ENCODE results near the gene CACNG4. TPM values are rescaled to one million over a fixed set of nuclear protein-coding genes. Genes with fewer than 3 reads are reported as not detected.

CACNG4 gene
- total RNA-seq, 2 experiments from 2014 or later, result not detected

DNA sequence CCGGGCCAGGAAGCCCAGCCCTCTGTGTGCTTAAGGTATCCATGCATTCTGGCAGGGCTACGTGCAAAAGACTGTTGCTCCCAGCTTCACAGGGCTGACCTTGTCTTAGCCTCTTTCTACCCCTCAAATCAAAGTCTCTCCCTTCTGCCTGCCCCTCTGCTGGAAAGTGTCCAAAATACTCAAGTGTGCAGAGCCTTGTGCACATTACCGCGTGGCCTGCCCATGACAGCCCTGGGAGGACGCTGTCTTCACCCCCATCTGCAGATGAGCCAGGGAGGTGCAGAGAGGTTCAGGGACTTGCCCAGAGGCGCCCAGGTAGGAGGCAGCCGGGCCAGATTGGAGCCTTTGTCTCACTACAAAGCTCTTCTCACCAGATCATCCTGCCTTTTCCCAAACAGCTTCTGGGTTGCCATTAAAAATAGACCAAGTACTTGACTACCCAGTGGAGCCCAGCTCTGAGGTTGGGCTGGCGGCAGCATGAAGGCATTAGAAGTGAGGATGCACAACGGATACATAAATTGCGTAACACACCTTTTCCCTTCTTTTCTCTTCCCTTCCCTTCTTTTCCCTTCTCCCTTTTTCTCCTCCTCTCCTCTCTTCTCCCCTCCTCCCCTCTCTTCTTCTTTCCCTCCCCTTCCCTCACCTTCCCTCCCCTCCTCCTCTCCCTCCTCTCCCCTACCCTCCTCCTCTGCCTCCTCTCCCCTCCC lies 3.5 kb downstream of the CACNG4 start:
- Histone ChIP-seq H3K36me3 (ENCODE audit: insufficient read depth, low read length) (no peaks in the 10 kb centered on the region), H3K79me2 (ENCODE audit: insufficient read depth, low read depth, low read length) (no peaks in the 10 kb centered on the region), H3K27ac (ENCODE audit: low read depth, low read length, poor library complexity, severe bottlenecking) (no peak overlapping the region), H3K4me1 (ENCODE audit: insufficient read depth, low read length, poor library complexity, severe bottlenecking) (no peaks in the 10 kb centered on the region), H3K4me2 (ENCODE audit: low read length) (no peak overlapping the region), H2AFZ (ENCODE audit: low read length) (no peak overlapping the region), H3K9me3 (ENCODE audit: low read length) (no peaks in the 10 kb centered on the region), H4K20me1 (ENCODE audit: insufficient read depth, low read length) (no peaks in the 10 kb centered on the region), H3K9me2 (ENCODE audit: insufficient read depth, low read length) (no peaks in the 10 kb centered on the region), H3K4me3 (ENCODE audit: low read depth, low read length, poor library complexity, severe bottlenecking) (no peak overlapping the region)
- ChIA-PET CTCF (ENCODE audit: unreplicated experiment) (no interaction called here), POLR2A (no interaction called here)
- TF ChIP-seq, protein P1, sequence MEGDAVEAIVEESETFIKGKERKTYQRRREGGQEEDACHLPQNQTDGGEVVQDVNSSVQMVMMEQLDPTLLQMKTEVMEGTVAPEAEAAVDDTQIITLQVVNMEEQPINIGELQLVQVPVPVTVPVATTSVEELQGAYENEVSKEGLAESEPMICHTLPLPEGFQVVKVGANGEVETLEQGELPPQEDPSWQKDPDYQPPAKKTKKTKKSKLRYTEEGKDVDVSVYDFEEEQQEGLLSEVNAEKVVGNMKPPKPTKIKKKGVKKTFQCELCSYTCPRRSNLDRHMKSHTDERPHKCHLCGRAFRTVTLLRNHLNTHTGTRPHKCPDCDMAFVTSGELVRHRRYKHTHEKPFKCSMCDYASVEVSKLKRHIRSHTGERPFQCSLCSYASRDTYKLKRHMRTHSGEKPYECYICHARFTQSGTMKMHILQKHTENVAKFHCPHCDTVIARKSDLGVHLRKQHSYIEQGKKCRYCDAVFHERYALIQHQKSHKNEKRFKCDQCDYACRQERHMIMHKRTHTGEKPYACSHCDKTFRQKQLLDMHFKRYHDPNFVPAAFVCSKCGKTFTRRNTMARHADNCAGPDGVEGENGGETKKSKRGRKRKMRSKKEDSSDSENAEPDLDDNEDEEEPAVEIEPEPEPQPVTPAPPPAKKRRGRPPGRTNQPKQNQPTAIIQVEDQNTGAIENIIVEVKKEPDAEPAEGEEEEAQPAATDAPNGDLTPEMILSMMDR (conservative IDR thresholded peaks at IDR 0.05; ENCODE audit: low read length), result no peak
- no peak for TF ChIP-seq EZH2phosphoT487 (IDR thresholded peaks at IDR 0.05; ENCODE audit: borderline replicate concordance, low read depth, low read length)
- intact Hi-C loops (cut with micrococcal nuclease; ENCODE audit: unreplicated experiment), result no loop called here
- BruUV-seq (replicated peaks), result no TSS peak
- no peak for DNase-seq (ENCODE audit: low spot score)

DNA sequence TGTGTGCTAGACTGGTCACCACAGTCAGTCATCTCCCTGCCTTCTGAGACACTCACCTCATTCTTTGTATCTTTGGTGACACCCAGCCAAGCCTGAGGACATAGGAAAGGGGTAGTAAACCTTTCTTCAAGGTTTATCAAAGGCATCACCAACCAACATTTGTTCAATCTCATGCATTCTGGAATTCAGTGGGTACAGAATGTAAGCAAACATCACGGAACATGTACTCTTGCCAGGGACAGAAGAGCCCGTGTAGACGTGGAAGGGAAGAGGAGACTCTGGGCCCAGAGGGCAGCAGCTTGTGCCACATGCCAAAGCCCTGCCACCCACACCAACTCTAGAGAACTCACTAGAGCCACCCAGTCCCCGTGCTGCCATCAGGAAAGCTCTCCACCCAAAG lies 4.4 kb downstream of the CACNG4 start:
- H3K4me1 ChIP-seq (ENCODE audit: insufficient read depth, low read length, poor library complexity, severe bottlenecking), result no peaks in the 10 kb centered on the region
- H3K79me2 ChIP-seq (ENCODE audit: insufficient read depth, low read depth, low read length), result no peaks in the 10 kb centered on the region
- H3K9me2 ChIP-seq (ENCODE audit: insufficient read depth, low read length), result no peaks in the 10 kb centered on the region
- no TSS peak for BruUV-seq (replicated peaks)
- H3K36me3 ChIP-seq (ENCODE audit: insufficient read depth, low read length), result no peaks in the 10 kb centered on the region
- no peak overlapping the region for H3K4me3 ChIP-seq (ENCODE audit: low read depth, low read length, poor library complexity, severe bottlenecking)
- DNase-seq (ENCODE audit: low spot score), result no peak
- intact Hi-C loops (cut with micrococcal nuclease; ENCODE audit: unreplicated experiment), result no loop called here
- no peaks in the 10 kb centered on the region for H3K9me3 ChIP-seq (ENCODE audit: low read length)
- no peak for TF ChIP-seq EZH2phosphoT487 (IDR thresholded peaks at IDR 0.05; ENCODE audit: borderline replicate concordance, low read depth, low read length)
- TF ChIP-seq, protein P1 (conservative IDR thresholded peaks at IDR 0.05; ENCODE audit: low read length), result no peak
- ChIA-PET CTCF (ENCODE audit: unreplicated experiment) (no interaction called here), POLR2A (no interaction called here)
- no peak overlapping the region for H3K4me2 ChIP-seq (ENCODE audit: low read length)
- no peaks in the 10 kb centered on the region for H4K20me1 ChIP-seq (ENCODE audit: insufficient read depth, low read length)
- H2AFZ ChIP-seq (ENCODE audit: low read length), result no peak overlapping the region
- no peak overlapping the region for H3K27ac ChIP-seq (ENCODE audit: low read depth, low read length, poor library complexity, severe bottlenecking)

DNA sequence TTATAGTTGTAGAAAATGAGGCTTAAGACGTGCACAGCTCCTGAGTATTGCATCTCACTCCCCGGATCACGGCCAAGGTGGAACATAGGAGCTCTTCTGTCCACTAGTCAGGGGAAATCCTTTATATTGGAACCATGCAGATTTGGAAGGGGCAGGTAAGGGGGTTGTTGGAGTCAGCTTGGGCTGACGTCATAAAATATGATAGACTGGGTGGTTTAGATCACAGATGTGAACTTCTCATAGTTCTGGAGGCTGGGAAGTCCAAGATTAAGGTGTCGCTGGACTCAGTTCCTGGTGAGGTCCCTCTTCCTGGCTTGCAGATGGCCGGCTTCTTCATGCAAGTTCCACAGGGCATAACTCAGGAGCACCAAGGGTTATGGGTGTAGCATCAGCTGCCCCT lies 5.6 kb downstream of the CACNG4 start:
- Histone ChIP-seq H4K20me1 (ENCODE audit: insufficient read depth, low read length) (no peaks in the 10 kb centered on the region), H3K27ac (ENCODE audit: low read depth, low read length, poor library complexity, severe bottlenecking) (no peak overlapping the region), H3K36me3 (ENCODE audit: insufficient read depth, low read length) (no peaks in the 10 kb centered on the region), H3K79me2 (ENCODE audit: insufficient read depth, low read depth, low read length) (no peaks in the 10 kb centered on the region), H2AFZ (ENCODE audit: low read length) (no peak overlapping the region), H3K4me3 (ENCODE audit: low read depth, low read length, poor library complexity, severe bottlenecking) (no peak overlapping the region), H3K9me3 (ENCODE audit: low read length) (no peaks in the 10 kb centered on the region), H3K4me1 (ENCODE audit: insufficient read depth, low read length, poor library complexity, severe bottlenecking) (no peaks in the 10 kb centered on the region), H3K4me2 (ENCODE audit: low read length) (no peak overlapping the region), H3K9me2 (ENCODE audit: insufficient read depth, low read length) (no peaks in the 10 kb centered on the region)
- POLR2A ChIA-PET, result no interaction called here
- no peak for DNase-seq (ENCODE audit: low spot score)
- BruUV-seq (replicated peaks), result no TSS peak
- TF ChIP-seq, protein P1 (conservative IDR thresholded peaks at IDR 0.05; ENCODE audit: low read length), result no peak
- no peak for TF ChIP-seq EZH2phosphoT487 (IDR thresholded peaks at IDR 0.05; ENCODE audit: borderline replicate concordance, low read depth, low read length)
- CTCF ChIA-PET (ENCODE audit: unreplicated experiment), result interaction anchor here (0.6 kb wide), 1 partner anchor 12 kb away, joined by 3 read pairs; no protein-coding TSS in a partner anchor
- intact Hi-C loops (cut with micrococcal nuclease; ENCODE audit: unreplicated experiment), result no loop called here
